SK-N-SH (cell line): ENCODE measurements around the gene COL2A1. TPM values are rescaled to one million over a fixed set of nuclear protein-coding genes. Genes with fewer than 3 reads are reported as not detected.

ENCODE experiments used
- CTCF ChIA-PET: fragments of 300-600, 350-600 bp; formaldehyde crosslinking; extraction: SDS; loops from one replicate; lab custom pipeline; 2021; lab: Yijun Ruan, JAX
- POLR2A ChIA-PET: fragments of 350-600 bp; sonication (Branson Sonifier 250); formaldehyde crosslinking; extraction: SDS; loops from one replicate; lab custom pipeline; 2020; ENCODE audit warnings: antibody characterized with exemption, inconsistent platforms; lab: Yijun Ruan, JAX
- DNase-seq: peaks from one replicate; pipeline ENCODE4 v3.0.0; 2012
- H2AFZ ChIP-seq: fragments of 200-600 bp; sonication (generic); 2 replicates; pipeline ENCODE4 v1.8.1; 2016; ENCODE audit warnings: antibody characterized with exemption, mild to moderate bottlenecking, low read depth
- H3F3A ChIP-seq: fragments of 200-600 bp; sonication (generic); replicated peaks from 2 replicates; pipeline ENCODE3; 2016; ENCODE audit warnings: antibody characterized with exemption, mild to moderate bottlenecking; ENCODE audit not compliant: insufficient read depth
- H3K27ac ChIP-seq, 2 experiments: fragments of 200-500 bp in 1 of 2; fragments of 200-600 bp in 1 of 2; sonication (Bioruptor generic) in 1 of 2; sonication (generic), shearing (Covaris generic) in 1 of 2; 2 replicates each; pipeline versions ENCODE4 v1.5.1 to v1.6.1; 2014 to 2016; ENCODE audit warnings: low read depth in 2 of 2, inconsistent platforms in 1 of 2, low read length in 1 of 2, mild to moderate bottlenecking in 1 of 2, mixed read lengths in 1 of 2
- H3K27me3 ChIP-seq: fragments of 200-600 bp; sonication (generic), shearing (Covaris generic); 2 replicates; pipeline ENCODE4 v1.6.1; 2016; ENCODE audit warnings: mixed run types; ENCODE audit not compliant: insufficient read depth
- H3K36me3 ChIP-seq, 2 experiments: fragments of 200-500 bp in 1 of 2; fragments of 200-600 bp in 1 of 2; sonication (Bioruptor generic) in 1 of 2; sonication (generic) in 1 of 2; replicated peaks in 1 of 2; 2 replicates each; pipeline versions ENCODE3 to v1.5.1; 2014 to 2016; ENCODE audit warnings: low read length in 1 of 2, mild to moderate bottlenecking in 1 of 2; ENCODE audit not compliant: insufficient read depth in 2 of 2, control insufficient read depth in 1 of 2
- H3K4me1 ChIP-seq, 2 experiments: fragments of 200-500 bp in 1 of 2; fragments of 200-600 bp in 1 of 2; sonication (Bioruptor generic) in 1 of 2; sonication (generic), shearing (Covaris generic) in 1 of 2; 2 replicates each; pipeline versions ENCODE4 v1.5.1 to v1.6.1; 2014 to 2016; ENCODE audit warnings: low read depth in 1 of 2, low read length in 1 of 2, mixed run types in 1 of 2; ENCODE audit not compliant: insufficient read depth in 2 of 2, control insufficient read depth in 1 of 2
- H3K4me2 ChIP-seq: fragments of 200-600 bp; sonication (generic), shearing (Covaris generic); 2 replicates; pipeline ENCODE4 v1.6.1; 2017; ENCODE audit warnings: mixed run types
- H3K4me3 ChIP-seq, 2 experiments: fragments of 200-500 bp in 1 of 2; fragments of 200-600 bp in 1 of 2; sonication (Bioruptor generic) in 1 of 2; sonication (generic), shearing (Covaris generic) in 1 of 2; 2 replicates each; pipeline versions ENCODE4 v1.5.1 to v1.8.1; 2014 to 2016; ENCODE audit warnings: low read depth in 2 of 2, inconsistent platforms in 1 of 2, low read length in 1 of 2, mild to moderate bottlenecking in 1 of 2, mixed read lengths in 1 of 2, moderate library complexity in 1 of 2
- H3K79me2 ChIP-seq: fragments of 200-600 bp; sonication (generic); 2 replicates; pipeline ENCODE4 v1.8.1; 2017; ENCODE audit warnings: mild to moderate bottlenecking; ENCODE audit not compliant: insufficient read depth
- H3K9ac ChIP-seq: fragments of 200-600 bp; sonication (generic); 2 replicates; pipeline ENCODE4 v1.6.1; 2017; ENCODE audit warnings: mixed run types
- H3K9me2 ChIP-seq: fragments of 200-600 bp; sonication (generic); 2 replicates; pipeline ENCODE4 v1.6.1; 2017; ENCODE audit warnings: mixed run types
- H3K9me3 ChIP-seq: fragments of 200-600 bp; sonication (generic); 2 replicates; pipeline ENCODE4 v1.6.1; 2017; ENCODE audit warnings: mixed run types, mild to moderate bottlenecking, moderate library complexity
- H4K20me1 ChIP-seq: fragments of 200-600 bp; sonication (generic); 2 replicates; pipeline ENCODE4 v1.6.1; 2017; ENCODE audit warnings: mild to moderate bottlenecking, mixed run types; ENCODE audit not compliant: insufficient read depth
- CHD2 ChIP-seq: fragments of 150-350 bp; IDR thresholded peaks from 2 replicates; pipeline ENCODE4 v1.6.1; 2018; ENCODE audit warnings: low read length; ENCODE audit not compliant: partially characterized antibody
- EP300 ChIP-seq, 2 experiments: IDR thresholded peaks; 2 replicates each; pipeline versions ENCODE4 v1.4.0 to v1.6.1; 2012; ENCODE audit warnings: borderline replicate concordance in 1 of 2, low read depth in 1 of 2, low read length in 1 of 2
- FOXJ3 ChIP-seq: sonication (generic); formaldehyde crosslinking; IDR thresholded peaks from 2 replicates; pipeline ENCODE4 v1.5.1; 2020; ENCODE audit warnings: mild to moderate bottlenecking, missing genetic modification reagents
- FOXM1 ChIP-seq: IDR thresholded peaks from 2 replicates; pipeline ENCODE4 v1.4.0; 2012; ENCODE audit warnings: low read depth, mild to moderate bottlenecking
- GABPA ChIP-seq: IDR thresholded peaks from 2 replicates; pipeline ENCODE4 v1.4.0; 2012; ENCODE audit warnings: low read depth, mild to moderate bottlenecking
- GATA2 ChIP-seq: sonication (generic); formaldehyde crosslinking; IDR thresholded peaks from 2 replicates; pipeline ENCODE4 v1.5.0; 2020; ENCODE audit warnings: mild to moderate bottlenecking, missing genetic modification reagents
- JUND ChIP-seq: IDR thresholded peaks from 2 replicates; pipeline ENCODE4 v1.4.0; 2012
- MAX ChIP-seq: IDR thresholded peaks from 2 replicates; pipeline ENCODE4 v1.4.0; 2012; ENCODE audit warnings: low read depth
- MEF2A ChIP-seq: IDR thresholded peaks from 2 replicates; pipeline ENCODE4 v1.4.0; 2012; ENCODE audit warnings: low read depth, borderline replicate concordance
- MXI1 ChIP-seq: IDR thresholded peaks from 2 replicates; pipeline ENCODE4 v1.6.1; 2012; ENCODE audit warnings: mild to moderate bottlenecking, low read depth, low read length, improper control_type of control experiment
- NRF1 ChIP-seq: IDR thresholded peaks from 2 replicates; pipeline ENCODE4 v1.6.1; 2012; ENCODE audit warnings: low read depth, mild to moderate bottlenecking, low read length
- PBX3 ChIP-seq: IDR thresholded peaks from 2 replicates; pipeline ENCODE4; 2012
- POLR2AphosphoS5 ChIP-seq: IDR thresholded peaks from 2 replicates; pipeline ENCODE4 v1.6.1; 2012; ENCODE audit warnings: low read depth, low read length
- RAD21 ChIP-seq: IDR thresholded peaks from 2 replicates; pipeline ENCODE4 v1.6.1; 2012; ENCODE audit warnings: mild to moderate bottlenecking, low read length
- RFX5 ChIP-seq: IDR thresholded peaks from 2 replicates; pipeline ENCODE4 v1.6.1; 2012; ENCODE audit warnings: mild to moderate bottlenecking, improper control_type of control experiment, low read length
- YY1 ChIP-seq: IDR thresholded peaks from 2 replicates; pipeline ENCODE4 v1.4.0; 2012; ENCODE audit warnings: low read depth, mild to moderate bottlenecking
- WGBS: methylation state at CpG from one replicate; pipeline ENCODE4 v1.1.6; 2017; ENCODE audit warnings: low lambda C conversion rate; 5-methylcytosine and 5-hydroxymethylcytosine counted together
- polyA plus RNA-seq, 3 experiments: library from polyadenylated mRNA; depleted of rRNA; stranded (reverse); fragments of >200 nt; gene quantifications; 2 replicates each; pipeline ENCODE4 v1.2.3, GENCODE V29; 2012
- TF ChIP-seq, protein P1 (sequence below): IDR thresholded peaks from 2 replicates; pipeline ENCODE4 v1.6.1; 2012; ENCODE audit warnings: mild to moderate bottlenecking, low read depth, low read length, moderate library complexity
- TF ChIP-seq, protein P2 (sequence below): fragments of 150-350 bp; IDR thresholded peaks from 2 replicates; pipeline ENCODE4 v1.6.1; 2016; ENCODE audit warnings: mild to moderate bottlenecking, low read depth, low read length
- TF ChIP-seq, protein P3 (sequence below): fragments of 200-600 bp; sonication (generic); IDR thresholded peaks from 2 replicates; pipeline ENCODE4 v1.6.1; 2017; ENCODE audit warnings: antibody characterized with exemption, mild to moderate bottlenecking, moderate library complexity

Gene COL2A1
- polyA plus RNA-seq, 1 of the 3 experiments (the other 2 are of a cell fraction): 0.02 TPM

- Histone ChIP-seq H3K27ac (no peak overlapping the region), H3K9ac (no peak overlapping the region), H3K9me3 (no peaks in the 10 kb centered on the region), H4K20me1 (no peaks in the 10 kb centered on the region), H3K4me3 (no peak overlapping the region), H3K36me3 (no peaks in the 10 kb centered on the region), H3F3A (no peaks in the 10 kb centered on the region), H3K4me2 (no peak overlapping the region), H3K79me2 (no peaks in the 10 kb centered on the region), H3K9me2 (no peaks in the 10 kb centered on the region), H2AFZ (no peak overlapping the region), H3K4me1 (peaks cover 0 to 2% of the 10 kb centered on the region in 2 experiments; a peak in 1 of 4 replicates), H3K27me3 (no peaks in the 10 kb centered on the region)
- ChIA-PET POLR2A (no interaction called here), CTCF (interaction anchor here (1.7 to 2.0 kb wide), 2 partner anchors 20 to 38 kb away, joined by 4 to 9 read pairs; partner anchors contain the start of genes TMEM106C and VDR)
- WGBS: 82% methylated on average over 8 of the region's 12 CpGs
- TF ChIP-seq RAD21 (no peak), GATA2 (no peak), NRF1 (no peak), MEF2A (no peak), JUND (no peak)
- TF ChIP-seq, protein P1, sequence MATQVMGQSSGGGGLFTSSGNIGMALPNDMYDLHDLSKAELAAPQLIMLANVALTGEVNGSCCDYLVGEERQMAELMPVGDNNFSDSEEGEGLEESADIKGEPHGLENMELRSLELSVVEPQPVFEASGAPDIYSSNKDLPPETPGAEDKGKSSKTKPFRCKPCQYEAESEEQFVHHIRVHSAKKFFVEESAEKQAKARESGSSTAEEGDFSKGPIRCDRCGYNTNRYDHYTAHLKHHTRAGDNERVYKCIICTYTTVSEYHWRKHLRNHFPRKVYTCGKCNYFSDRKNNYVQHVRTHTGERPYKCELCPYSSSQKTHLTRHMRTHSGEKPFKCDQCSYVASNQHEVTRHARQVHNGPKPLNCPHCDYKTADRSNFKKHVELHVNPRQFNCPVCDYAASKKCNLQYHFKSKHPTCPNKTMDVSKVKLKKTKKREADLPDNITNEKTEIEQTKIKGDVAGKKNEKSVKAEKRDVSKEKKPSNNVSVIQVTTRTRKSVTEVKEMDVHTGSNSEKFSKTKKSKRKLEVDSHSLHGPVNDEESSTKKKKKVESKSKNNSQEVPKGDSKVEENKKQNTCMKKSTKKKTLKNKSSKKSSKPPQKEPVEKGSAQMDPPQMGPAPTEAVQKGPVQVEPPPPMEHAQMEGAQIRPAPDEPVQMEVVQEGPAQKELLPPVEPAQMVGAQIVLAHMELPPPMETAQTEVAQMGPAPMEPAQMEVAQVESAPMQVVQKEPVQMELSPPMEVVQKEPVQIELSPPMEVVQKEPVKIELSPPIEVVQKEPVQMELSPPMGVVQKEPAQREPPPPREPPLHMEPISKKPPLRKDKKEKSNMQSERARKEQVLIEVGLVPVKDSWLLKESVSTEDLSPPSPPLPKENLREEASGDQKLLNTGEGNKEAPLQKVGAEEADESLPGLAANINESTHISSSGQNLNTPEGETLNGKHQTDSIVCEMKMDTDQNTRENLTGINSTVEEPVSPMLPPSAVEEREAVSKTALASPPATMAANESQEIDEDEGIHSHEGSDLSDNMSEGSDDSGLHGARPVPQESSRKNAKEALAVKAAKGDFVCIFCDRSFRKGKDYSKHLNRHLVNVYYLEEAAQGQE: no peak
- TF ChIP-seq, protein P2, sequence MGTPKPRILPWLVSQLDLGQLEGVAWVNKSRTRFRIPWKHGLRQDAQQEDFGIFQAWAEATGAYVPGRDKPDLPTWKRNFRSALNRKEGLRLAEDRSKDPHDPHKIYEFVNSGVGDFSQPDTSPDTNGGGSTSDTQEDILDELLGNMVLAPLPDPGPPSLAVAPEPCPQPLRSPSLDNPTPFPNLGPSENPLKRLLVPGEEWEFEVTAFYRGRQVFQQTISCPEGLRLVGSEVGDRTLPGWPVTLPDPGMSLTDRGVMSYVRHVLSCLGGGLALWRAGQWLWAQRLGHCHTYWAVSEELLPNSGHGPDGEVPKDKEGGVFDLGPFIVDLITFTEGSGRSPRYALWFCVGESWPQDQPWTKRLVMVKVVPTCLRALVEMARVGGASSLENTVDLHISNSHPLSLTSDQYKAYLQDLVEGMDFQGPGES: no peak
- DNase-seq: peak; percentile 42
These were observed 60.5 kb downstream of the COL2A1 start for GRCh38 chr12:47943623-47944340.

GRCh38 chr12:47942614-47943225 is 61.6 kb downstream of the COL2A1 start:
- CTCF ChIA-PET: interaction anchor here (0.7 to 2.0 kb wide), 4 partner anchors 14 to 37 kb away, joined by 4 to 9 read pairs (median 5); partner anchors contain the start of genes TMEM106C and VDR
- no peaks in the 10 kb centered on the region for H3K9me2 ChIP-seq
- WGBS: 89% methylated on average over 30 of the region's 31 CpGs
- no peaks in the 10 kb centered on the region for H3K27me3 ChIP-seq
- H3K27ac ChIP-seq: no peak overlapping the region
- H3K4me1 ChIP-seq: peaks cover 0 to 2% of the 10 kb centered on the region in 2 experiments; a peak in 1 of 4 replicates
- H2AFZ ChIP-seq: no peak overlapping the region
- no peak overlapping the region for H3K4me3 ChIP-seq
- DNase-seq: no peak
- no peaks in the 10 kb centered on the region for H4K20me1 ChIP-seq
- no peak overlapping the region for H3K9ac ChIP-seq
- no peak overlapping the region for H3K4me2 ChIP-seq
- H3K9me3 ChIP-seq: no peaks in the 10 kb centered on the region
- H3K36me3 ChIP-seq: no peaks in the 10 kb centered on the region
- no peaks in the 10 kb centered on the region for H3K79me2 ChIP-seq
- no peaks in the 10 kb centered on the region for H3F3A ChIP-seq
- POLR2A ChIA-PET: no interaction called here
- no peak for TF ChIP-seq PBX3
- no peak for TF ChIP-seq GATA2
- TF ChIP-seq MXI1: no peak
- TF ChIP-seq CHD2: no peak
- no peak for TF ChIP-seq POLR2AphosphoS5
- TF ChIP-seq RFX5: no peak
- TF ChIP-seq EP300 (IDR thresholded peaks at IDR 0.05; ENCODE audit: borderline replicate concordance in 1 of 2, low read depth in 1 of 2, low read length in 1 of 2): no peak
- no peak for TF ChIP-seq MAX
- no peak for TF ChIP-seq GABPA
- TF ChIP-seq, protein P3, sequence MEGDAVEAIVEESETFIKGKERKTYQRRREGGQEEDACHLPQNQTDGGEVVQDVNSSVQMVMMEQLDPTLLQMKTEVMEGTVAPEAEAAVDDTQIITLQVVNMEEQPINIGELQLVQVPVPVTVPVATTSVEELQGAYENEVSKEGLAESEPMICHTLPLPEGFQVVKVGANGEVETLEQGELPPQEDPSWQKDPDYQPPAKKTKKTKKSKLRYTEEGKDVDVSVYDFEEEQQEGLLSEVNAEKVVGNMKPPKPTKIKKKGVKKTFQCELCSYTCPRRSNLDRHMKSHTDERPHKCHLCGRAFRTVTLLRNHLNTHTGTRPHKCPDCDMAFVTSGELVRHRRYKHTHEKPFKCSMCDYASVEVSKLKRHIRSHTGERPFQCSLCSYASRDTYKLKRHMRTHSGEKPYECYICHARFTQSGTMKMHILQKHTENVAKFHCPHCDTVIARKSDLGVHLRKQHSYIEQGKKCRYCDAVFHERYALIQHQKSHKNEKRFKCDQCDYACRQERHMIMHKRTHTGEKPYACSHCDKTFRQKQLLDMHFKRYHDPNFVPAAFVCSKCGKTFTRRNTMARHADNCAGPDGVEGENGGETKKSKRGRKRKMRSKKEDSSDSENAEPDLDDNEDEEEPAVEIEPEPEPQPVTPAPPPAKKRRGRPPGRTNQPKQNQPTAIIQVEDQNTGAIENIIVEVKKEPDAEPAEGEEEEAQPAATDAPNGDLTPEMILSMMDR: no peak
- no peak for TF ChIP-seq YY1
- no peak for TF ChIP-seq FOXM1
- TF ChIP-seq FOXJ3 (CRISPR knock-in tag): no peak
